GM18508 (cell line): ENCODE results near the gene TMEM100.

Experiments used
- ATAC-seq: cut with Tn5 transposase; IDR thresholded peaks from one replicate; pipeline ENCODE4 v1.9.1; 2021; ENCODE audit warnings: moderate number of reproducible peaks; ENCODE audit not compliant: insufficient read depth, unreplicated experiment

Gene TMEM100, protein sequence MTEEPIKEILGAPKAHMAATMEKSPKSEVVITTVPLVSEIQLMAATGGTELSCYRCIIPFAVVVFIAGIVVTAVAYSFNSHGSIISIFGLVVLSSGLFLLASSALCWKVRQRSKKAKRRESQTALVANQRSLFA

DNA sequence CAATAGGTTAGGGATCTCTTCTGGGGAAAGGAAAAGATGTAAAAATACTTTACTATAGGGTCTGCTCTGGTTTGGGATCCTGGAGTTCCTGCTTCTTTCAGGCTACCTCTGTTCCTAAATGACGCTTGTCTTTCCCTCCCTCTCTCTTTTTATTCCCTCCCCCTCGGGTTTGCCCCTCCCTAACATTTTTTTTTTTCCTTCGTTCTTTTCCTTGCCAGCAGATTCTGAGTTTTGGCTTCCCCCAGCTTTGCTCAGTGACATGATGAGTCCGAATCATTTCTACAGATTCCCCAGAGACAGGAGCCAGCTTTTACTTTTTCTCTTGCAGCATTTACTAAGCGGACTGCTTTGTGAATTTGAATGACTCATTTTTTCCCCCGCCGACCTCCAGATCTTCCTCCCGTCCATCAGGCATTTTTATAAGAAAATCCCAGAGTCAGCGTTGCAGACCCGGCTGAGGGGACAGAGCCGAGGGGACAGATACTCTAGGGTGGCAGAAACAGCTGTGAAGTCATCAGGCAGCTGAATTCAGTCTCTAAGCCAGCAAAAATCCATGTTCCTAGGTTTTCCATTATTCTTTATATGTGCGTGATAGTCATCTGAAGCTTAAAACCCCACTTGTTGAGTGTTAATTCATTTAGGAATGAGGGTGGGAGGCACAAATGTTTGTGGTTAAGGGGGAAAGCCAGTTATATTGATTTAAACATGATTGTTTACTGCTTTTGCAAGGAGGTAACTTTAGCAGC lies at the start of gene TMEM100:
Gene TMEM100, minus strand, starts transcription at position 123 of the 746 bp plus-strand sequence. CDS start 1,794 bp downstream, outside the sequence.
- ATAC-seq, result no peak

- ATAC-seq, result no peak
Measured at GRCh38 chr17:55772086-55772485, 49.4 kb upstream of the TMEM100 start.

DNA sequence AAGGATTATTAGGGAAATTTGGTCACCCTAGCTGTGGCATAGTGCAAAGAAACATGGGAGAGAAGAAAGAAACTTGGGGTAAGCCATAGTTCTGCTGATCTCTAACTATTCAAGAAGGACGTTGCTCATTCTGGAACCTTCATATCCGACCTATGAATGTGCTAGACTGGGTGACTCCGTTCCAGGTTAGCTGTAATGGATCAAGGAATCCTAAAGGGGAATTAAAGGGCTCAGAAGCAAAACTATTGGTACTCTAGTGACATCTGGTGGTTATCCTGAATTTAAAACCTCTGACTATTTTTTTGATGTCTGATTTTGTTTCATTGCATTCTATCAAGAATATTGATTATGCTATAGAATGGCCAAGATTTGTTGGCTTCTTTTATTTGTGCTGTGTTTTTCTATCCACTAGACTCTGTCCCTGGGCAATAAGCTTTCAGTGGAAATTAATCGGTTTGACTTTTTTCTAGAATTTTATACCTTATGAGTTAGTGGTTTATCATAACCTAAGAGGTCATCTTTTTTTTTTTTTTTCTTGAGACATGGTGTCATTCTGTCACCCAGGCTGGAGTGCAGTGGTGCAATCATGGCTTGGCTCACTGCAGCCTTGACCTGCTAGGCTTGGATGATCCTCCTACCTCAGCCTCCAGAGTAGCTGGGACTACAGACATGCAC lies 47.7 kb upstream of the TMEM100 start:
- no peak for ATAC-seq

DNA sequence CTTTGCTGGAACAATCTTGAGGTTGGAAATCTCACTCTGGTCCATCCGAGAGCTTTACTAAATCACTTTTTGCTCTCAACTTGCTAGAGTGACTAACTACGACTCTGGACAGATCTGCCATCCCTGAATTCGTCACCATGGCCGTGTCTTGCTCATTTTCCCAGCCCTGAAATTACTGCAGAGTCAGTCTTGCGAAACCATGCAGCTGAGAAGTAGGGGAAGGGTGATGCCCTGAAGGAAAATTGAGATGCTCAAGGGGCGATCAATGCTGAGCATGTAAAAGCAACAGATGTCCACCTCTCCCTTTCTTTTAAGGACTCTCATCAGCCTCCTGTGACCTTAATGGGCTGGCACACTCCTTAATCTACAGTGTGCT lies 46.9 kb upstream of the TMEM100 start:
- no peak for ATAC-seq

GRCh38 chr17:55768936-55769624 lies 46.4 kb upstream of the TMEM100 start:
- ATAC-seq, result no peak

GRCh38 chr17:55765472-55765871 lies 42.8 kb upstream of the TMEM100 start:
- ATAC-seq, result no peak

DNA sequence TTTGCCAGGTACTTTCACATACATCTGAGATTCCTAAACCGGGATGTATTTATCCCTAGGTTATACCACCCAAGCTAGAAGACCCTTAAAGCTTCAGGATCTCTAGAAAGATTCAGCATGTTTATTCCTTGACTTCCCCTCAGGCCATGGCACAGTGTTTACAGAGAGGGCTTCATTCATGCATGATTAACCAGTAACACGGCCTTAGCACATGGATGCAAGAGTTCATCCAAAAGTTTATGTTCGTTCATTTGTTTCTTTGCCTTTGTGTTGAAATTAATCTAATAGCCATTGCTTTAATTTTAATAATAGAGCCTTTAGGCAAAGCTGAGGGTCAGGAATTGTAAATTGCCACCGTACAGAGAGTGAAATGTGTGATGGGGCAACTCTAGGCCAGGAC lies 41.9 kb upstream of the TMEM100 start:
- no peak for ATAC-seq

- ATAC-seq, result no peak
Measured at GRCh38 chr17:55763856-55764255, 41.2 kb upstream of the TMEM100 start.

DNA sequence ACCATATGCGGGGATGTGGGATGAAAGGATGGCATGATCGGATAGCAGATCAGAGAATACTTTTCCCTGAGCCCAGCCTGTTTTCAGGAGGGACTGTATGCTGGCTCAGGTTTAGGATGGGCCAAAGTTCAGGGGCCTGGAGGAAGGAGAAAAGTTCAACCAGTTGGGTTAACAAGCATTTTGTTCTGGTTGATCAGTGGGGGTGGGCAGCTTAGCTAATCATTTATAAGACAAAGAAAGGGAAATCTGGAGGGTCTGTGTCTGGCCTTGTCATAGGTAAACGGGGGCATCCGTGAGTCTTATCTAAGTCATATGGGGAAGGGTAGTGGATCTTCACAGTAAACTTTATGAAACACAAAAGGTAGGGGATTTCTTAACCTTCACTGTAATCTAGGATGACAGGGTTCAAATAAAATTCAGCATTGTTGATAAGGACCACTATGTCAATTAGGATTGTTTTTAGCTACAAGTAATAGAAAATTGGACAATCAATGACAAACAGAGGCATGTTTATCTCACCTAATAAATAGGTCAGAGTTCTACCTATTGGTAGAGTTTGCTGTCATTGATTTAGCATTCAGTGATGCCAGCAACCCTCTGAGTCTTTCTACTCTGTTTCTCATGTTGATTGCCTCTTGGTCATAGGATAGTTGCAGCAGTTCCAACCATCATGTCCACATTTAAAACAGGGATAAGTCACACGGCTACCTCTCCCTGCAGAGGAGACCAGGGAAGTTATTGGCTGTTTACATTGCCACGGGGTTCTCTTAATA lies 39.6 kb upstream of the TMEM100 start:
- no peak for ATAC-seq

- no peak for ATAC-seq
Measured at GRCh38 chr17:55760643-55761355, 38.1 kb upstream of the TMEM100 start.

GRCh38 chr17:55758171-55758570 lies 35.5 kb upstream of the TMEM100 start:
- no peak for ATAC-seq

GRCh38 chr17:55757659-55758058 lies 35.0 kb upstream of the TMEM100 start:
- ATAC-seq, result no peak

DNA sequence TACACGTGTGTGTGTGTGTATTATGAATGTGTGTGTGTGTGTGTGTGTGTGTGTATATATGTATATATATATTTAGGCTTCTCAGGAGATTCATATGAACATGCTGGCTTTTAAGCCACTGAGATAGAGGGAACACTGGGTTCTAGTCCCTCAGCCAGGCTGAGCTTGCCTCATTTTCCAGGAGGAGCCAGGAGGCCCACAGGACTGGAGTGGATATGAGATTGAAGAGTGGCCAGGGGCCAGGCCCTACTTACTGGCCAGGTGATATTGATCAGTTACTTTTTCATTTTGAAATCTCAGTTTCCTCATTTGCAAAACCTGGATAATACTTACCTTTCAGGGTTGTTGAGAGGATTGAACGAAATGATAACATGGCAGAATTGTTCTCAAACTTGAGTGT lies 34.0 kb upstream of the TMEM100 start:
- ATAC-seq, result no peak

DNA sequence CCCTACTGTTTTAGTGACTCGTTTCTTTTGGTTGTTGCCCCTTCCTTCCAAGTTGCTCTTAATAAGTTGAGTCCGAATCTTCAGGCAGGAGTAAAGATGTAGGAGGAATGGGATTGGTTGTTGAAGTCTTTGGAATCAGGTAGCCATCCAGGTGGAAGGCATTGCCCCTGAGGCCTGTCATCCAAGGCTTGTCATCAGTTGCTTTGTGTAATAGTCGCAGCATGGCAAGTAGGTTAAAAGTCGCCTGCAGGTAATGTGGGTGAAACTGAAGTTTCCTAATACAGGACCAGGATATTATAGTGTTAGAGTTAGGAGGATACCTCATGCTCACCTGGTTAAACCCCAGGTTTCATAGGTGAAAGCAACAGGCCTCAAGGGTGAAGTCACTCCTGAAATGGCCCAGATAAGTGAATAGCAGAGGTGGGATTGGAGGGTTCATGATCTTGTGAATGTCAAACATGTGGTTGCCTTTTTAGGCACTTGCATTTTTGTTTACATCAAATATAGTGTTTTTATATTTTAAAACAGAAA lies 29.1 kb upstream of the TMEM100 start:
- no peak for ATAC-seq

DNA sequence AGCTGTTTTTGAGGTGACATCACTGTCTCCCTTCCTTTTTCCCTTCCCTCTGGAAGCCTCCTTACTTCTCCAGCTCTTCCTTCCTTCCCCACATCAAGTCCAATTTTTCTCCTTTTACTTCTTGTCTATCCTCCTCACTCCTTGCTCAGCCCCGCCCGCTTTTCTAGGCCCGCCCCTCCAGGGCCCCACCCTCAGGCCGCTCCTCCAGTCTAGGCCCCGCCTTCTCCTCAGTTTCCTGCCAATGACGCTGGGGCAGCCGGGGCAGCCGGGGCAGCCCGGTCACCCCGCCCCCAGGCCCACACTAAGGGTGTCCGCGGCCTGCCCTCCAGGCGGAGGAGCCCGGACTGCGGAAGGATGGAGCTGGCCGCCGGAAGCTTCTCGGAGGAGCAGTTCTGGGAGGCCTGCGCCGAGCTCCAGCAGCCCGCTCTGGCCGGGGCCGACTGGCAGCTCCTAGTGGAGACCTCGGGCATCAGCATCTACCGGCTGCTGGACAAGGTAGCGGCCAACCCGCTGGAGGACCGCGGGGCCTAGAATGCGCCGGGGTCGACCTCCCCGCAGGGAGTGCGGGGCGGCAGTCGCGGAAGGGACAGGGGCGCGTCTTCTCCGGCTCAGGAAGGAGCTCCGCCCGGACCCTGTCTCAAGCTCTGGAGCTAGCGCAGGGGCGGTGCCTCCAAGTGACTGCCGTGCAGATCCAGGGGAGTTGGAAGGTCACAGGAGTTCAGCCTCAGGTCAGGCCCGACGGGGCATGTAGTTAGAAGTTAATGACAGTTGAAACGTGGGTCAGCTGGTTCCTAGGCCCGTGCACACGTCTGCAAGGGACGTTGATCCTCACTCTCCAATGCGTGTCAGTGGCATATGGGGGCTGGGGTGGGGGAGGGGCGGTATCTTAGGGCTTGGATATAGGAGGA lies 28.3 kb upstream of the TMEM100 start, which contains the start of gene PCTP:
Gene PCTP, plus strand, starts transcription at position 302 of the 908 bp plus-strand sequence. Its CDS starts 53 bp downstream, at position 355.
- peak; percentile 92 for ATAC-seq

DNA sequence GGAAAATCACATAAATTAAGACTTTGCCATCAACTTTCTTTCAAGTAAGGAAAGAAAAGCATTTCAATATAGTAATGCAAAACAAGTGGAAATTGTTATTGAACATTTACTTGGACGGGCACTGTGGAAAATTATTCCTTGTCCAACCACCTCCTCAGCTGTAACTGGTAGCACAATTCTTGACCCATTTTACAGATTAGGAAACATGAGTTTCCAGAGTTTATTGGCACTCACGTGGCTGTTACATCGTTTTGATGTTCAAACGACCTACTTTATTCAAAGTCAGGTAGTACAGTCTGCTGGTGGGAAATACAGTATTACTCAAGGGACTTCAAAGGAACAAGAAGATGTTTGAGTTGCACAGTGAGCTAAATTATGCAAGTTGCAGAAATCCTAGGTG lies 27.3 kb upstream of the TMEM100 start:
- no peak for ATAC-seq

DNA sequence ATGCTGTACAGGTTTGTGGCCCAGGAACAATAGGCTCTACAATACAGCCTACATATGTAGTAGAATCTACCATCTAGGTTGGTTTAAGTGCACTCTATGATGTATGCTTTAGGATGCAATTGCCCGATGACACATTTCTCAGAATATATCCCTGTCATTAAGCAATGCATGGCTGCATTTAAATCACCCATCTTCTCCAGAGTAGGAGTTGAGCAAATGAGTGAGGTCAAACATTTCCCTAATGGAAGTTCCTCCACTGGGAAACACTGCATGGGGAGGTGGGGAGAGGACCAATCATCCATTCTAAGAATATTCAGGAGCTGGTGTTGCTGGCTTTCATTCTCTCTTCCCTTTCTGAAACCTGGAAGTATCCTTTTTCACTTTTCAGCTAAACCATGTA lies 26.2 kb upstream of the TMEM100 start:
- no peak for ATAC-seq

DNA sequence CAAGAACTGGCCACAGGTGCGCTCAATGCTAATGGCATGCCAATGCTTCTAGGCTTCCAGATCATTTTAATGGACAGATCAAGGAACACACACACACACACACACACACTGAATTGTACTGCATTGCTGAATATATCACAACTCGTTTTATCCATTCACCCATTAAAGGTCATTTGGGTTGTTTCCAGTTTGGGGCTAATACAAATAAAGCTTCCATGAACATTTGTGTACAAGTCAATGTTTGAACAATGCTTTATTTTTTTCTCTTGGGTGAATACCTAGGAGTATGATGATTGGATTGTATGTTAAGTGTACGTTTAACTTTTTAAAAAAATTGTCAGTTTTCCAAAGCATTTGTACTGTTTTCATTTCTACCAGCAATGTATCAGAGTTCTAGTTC lies 24.5 kb upstream of the TMEM100 start:
- ATAC-seq, result no peak
